Suppressor macrophage (primary cell): ENCODE results near the gene ZNF768.

ENCODE experiments used
- DNase-seq, 4 experiments: peaks; one replicate each; pipeline ENCODE4 v3.0.0-alpha.2; 2020 to 2022
- total RNA-seq, 17 experiments: gene quantifications; one replicate each; lab custom pipeline; 2026; ENCODE audit warnings: mixed read lengths in 6 of 17, inconsistent platforms in 3 of 17; lab: John Stamatoyannopoulos, UW

ZNF768 gene
- 2.8 to 34.0 (median 16.0) reads per million in 17 experiments for total RNA-seq

DNA sequence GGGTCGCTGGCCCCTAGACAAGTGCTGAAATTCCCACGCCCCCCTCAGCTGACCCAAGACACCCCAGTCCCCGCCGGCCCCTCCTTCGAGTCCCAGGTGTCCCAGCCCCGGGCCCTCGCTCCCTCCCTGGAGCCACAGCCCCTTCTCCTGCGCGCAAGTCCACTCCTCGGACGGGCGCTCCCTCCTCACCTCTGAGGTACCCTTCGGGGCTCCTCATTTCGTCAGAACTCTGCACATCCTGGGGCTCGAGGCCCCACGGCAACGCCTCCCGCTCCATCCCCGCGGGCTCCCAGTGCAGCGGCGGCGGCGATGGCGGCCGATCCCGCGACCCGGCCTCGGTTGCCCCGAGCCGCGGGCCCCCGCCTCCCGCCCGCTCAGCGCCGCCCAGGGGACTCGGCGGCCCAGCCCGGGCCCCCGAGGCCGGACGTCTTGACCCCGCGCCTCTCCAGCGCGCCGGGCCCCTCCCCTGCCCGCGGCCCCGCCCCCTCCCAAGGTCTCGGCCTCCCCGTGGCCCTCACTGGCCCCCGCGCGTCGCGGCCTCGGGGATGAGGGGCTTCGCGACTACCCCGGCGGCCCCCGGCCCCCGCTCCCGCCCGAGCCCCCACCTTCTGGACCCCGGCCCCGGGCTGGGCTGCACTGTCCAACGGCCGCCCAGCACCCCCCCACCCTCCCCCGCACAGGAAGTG is at the start of gene ZNF768:
Gene ZNF768, minus strand, starts transcription at position 430 of the 686 bp plus-strand sequence. Its CDS starts 153 bp downstream, at position 277.
- DNase-seq = peak; percentile 16 to 77 (median 62)

DNA sequence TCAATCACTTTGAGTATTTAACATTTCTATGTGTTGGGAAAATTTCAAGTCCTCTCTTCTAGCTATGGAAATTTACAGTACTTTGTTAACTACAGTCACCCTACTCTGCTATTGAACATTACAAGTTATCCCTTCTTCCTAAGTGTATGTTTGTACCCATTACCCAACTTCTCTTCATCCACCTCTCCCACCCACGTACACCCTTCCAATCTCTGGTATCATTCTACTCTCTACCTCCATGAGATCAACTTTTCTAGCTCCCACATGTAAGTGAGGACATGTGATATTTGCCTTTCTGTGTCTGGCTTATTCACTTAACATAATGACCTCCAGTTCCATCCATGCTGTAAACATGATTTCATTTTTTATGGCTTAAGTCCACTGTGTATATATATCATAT is 48.3 kb upstream of the ZNF768 start:
- DNase-seq = no peak

DNA sequence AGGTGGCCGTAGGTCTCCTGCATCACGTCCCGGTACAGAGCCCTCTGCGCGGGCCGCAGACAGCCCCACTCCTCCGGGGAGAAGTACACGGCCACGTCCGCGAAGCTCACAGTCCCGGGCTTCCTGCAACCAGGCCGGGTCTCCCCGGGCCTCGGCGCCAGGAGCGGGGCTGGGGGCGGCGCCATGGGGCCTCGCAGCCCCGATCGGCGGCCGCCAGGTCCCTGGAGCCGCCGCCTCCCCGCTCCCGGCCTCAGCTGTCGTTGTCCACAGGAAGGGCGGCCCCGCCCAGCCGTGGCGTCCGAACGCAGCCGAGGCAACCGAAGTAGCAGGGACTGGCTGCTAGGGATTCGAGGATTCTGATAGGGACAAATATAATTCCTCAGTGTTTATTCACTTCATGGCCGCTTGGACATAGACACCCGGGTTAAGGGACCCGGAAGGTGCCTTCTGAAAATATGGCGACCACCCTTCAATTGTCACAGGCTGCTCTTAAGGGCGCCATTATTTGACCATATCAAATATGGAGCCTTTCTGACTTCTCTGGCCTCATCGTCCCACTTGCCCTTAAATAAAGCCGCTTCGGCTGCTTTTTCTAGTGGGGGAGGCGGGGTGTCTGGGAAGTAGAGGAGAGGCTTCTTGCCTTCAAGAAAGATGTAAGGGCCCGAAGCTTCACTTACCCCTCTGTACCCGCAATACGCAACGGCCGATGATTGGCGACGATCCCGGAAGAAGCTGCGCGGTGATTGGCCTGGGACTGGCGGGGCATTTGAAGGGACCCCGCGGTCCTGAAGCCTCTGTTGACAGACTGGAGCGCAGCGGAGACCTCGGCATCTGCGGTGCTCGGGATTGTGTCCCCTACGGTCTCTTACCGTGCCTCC is 45.3 kb upstream of the ZNF768 start, which contains the start of gene ZNF688:
Gene ZNF688, minus strand, starts transcription at position 270 of the 878 bp plus-strand sequence. Its CDS starts 85 bp downstream, at position 185.
- DNase-seq = peak; percentile 93 to 97 (median 96)

GRCh38 chr16:30570636-30571444 is 44.5 kb upstream of the ZNF768 start:
- peak in 2 of 4 experiments; percentile 24 to 29 for DNase-seq

- DNase-seq = peak in 3 of 4 experiments; percentile 37 to 41 (median 41)
Measured at GRCh38 chr16:30569746-30570635, 43.6 kb upstream of the ZNF768 start.

DNA sequence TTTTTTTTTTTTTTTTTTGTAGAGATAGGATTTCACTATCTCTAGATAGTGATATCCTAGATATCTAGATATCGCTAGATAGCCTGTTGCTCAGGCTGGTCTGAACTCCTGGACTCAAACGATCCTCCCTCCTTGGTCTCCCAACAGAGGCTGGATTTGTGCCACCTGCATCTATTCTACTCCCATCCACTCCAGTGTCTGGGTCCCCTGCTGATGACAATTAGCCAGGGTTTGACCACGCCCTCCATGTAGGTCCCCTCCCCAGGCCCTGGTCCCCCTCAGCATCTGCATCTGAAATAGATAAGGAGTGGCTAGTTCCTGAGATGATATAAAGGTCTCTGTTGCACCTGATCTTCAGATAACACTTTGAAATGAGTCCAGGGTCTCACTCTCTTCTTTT is 42.9 kb upstream of the ZNF768 start:
- no peak for DNase-seq

- DNase-seq = peak; percentile 76 to 93 (median 86)
Measured at GRCh38 chr16:30567991-30568638, 41.7 kb upstream of the ZNF768 start.

GRCh38 chr16:30567160-30567990 is 41.0 kb upstream of the ZNF768 start:
- DNase-seq = peak in 2 of 4 experiments; percentile 35 to 53

GRCh38 chr16:30566531-30566930 is 40.2 kb upstream of the ZNF768 start:
- no peak for DNase-seq

GRCh38 chr16:30565984-30566383 is 39.6 kb upstream of the ZNF768 start:
- no peak for DNase-seq

- DNase-seq = no peak
Measured at GRCh38 chr16:30565526-30565925, 39.2 kb upstream of the ZNF768 start.

DNA sequence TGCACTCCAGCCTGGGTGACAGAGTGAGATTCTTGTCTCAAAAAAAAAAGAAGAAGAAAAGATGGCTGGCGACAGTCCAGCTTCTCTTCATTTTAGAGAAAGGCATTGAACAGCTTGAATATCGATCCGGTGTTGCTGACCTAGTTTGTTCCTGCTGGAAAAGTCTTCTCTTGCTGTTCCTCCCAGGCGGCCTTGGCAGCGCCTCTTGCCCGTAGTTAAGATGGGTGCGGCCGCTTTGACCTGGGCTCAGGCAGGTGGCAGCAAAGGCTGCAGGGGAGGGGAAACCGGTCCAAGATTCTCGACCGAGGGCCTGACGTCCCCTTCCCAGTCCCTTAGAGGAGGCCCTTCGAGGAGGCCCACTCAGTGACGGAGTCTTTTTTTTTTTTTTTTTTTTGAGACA is 35.7 kb upstream of the ZNF768 start:
- peak in 1 of 4 experiments; percentile 20 for DNase-seq

GRCh38 chr16:30561089-30561816 is 34.9 kb upstream of the ZNF768 start:
- DNase-seq = peak in 3 of 4 experiments; percentile 20 to 55 (median 54)

DNA sequence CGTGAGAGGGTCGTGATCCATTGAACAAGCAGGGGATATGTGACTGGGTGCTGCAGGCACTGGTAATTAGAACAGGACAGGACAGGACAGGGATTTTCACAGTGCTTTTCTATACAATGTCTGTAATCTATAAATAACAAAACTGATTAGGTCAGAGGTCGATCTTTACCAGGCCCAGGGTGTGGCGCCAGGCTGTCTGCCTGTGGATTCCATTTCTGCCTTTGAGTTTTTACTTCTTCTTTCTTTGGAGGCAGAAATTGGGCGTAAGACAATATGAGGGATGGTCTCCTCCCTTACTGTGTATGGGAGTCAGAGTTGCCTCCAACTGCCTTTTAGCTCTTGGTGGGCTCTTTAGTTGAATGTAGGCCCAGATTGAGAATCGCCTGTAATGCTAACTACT is 33.3 kb upstream of the ZNF768 start:
- DNase-seq = peak; percentile 25 to 56 (median 48)

DNA sequence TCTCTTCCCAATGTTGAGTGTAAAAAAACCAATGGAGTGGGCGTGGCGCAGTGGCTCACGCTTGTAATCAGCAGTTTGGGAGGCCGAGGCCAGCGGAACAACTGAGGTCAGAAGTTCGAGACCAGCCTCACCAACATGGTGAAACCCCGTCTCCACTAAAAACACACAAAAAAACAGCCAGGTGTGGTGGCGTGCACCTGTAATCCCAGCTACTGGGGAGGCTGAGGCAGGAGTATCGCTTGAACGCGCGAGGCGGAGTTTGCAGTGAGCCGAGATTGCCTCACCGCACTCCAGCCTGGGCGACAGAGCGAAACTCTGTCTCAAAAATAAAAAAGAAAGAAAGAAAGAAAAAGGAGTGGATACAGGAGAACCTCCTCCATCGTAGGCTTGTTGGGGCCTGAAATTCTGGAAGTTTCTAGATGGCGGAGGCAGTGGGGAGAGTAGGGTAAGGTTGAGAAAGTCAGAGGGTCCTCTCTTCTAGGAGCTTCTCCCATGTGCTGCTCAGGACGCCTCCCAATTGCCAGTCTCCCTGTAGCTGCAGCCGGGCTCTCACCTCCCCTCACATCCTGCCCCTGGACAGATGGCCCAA is 32.5 kb upstream of the ZNF768 start:
- no peak for DNase-seq

DNA sequence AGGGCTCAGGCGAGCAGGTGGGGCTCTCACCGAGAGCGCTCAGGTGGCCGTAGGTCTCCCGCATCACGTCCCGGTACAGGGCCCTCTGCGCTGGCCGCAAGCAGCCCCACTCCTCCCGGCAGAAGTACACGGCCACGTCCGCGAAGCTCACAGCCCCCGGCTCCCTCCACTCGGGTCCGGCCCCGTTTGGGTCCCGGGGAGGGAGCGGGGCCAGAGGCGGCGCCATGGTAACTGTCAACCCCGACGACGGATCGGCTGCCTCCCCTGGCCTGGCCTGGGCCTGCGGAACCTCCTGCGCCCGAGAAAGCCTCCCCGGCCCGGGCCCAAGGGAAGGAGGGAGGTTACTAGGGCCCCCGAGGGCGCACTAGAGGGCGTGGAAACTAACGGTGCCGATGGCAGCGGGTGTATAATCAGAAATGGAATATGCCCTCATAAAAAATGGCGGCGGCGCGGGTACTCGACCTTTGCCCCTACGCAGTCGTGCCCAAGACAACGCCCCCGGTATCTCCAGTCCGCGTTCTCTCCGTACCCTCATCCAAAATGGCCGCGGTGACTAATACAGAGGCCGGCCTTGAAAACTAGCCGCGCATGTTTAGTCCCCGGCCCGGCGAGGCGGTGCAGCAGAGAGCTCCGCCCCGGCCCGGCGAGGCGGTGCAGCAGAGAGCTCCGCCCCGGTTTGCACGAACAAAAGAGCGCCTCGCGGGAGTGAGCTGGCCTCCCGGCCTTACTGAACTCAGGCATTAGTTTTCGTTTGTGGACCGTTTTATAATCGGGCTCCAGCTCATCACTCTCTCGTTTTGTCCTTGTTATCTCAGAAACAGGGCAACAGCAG is 31.8 kb upstream of the ZNF768 start, which contains the start of gene ZNF764:
Gene ZNF764, minus strand, starts transcription at position 418 of the 832 bp plus-strand sequence. Its CDS starts 192 bp downstream, at position 226.
- DNase-seq = peak; percentile 98 to 99 (median 99)

DNA sequence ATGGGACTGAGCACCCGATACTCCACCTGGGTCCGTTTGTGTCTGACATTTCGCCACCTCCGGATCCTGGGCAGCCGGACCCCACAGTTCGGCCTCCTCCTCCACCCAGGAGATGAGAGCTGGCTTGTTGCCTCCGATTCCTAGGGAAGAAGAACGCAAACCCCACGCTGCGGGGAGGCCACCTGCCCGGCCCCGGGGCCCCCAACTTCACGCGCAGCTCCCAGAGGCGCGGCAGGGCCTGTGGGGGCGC is 31.3 kb upstream of the ZNF768 start:
- DNase-seq = no peak

- DNase-seq = no peak
Measured at GRCh38 chr16:30556125-30556473, 29.7 kb upstream of the ZNF768 start.
